Dedifferentiated amniotic fluid mesenchymal stem cell (primary cell): ENCODE data around the gene U2SURP.
A peak's percentile ranks its signal among the peaks of the same experiment; 100 is the strongest.

Experiments used
- DNase-seq: peaks from one replicate; pipeline ENCODE4 v3.0.0-alpha.2; 2016; ENCODE audit errors: extremely low spot score

U2SURP gene

DNA sequence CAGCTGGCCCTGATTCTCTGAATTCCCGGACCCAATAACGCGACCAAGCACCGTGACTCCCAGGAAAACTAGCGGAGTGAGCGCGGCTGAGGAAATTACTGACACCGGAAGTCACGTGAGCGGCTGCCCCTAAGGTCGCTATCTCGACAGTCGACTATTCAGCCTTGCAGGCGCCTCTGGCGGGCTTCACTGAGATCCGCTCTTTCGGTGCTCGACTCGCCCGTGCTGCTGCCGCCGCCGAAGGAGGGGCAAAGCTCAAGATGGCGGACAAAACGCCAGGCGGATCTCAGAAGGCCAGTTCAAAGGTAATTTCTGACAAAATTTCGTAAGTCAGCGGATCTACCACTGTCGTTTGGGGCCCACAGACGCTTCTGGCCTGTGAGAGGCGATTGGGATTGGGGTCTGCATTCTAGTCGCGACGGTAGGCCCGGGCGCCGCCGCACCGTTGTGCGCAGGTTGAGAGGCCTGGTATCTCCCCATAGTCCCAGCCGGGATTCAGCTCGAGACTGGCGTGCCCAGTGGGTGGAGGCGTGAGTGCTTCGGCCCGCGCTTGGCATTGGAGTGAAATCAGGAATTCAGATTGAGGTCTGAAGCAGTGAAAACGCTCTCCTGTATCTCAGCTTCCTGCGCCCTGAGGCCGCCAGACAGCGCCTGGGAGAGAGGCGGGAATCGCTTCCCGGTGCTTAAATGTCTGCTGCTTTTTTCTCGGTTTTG, at the start of gene U2SURP:
Gene U2SURP (plus strand): TSS at position 202 of the 714 bp plus-strand sequence. CDS start 59 bp downstream, at position 261.
- DNase-seq: peak; percentile 100

GRCh38 chr3:142951794-142952193, 49.6 kb upstream of the U2SURP start:
- no peak for DNase-seq

DNA sequence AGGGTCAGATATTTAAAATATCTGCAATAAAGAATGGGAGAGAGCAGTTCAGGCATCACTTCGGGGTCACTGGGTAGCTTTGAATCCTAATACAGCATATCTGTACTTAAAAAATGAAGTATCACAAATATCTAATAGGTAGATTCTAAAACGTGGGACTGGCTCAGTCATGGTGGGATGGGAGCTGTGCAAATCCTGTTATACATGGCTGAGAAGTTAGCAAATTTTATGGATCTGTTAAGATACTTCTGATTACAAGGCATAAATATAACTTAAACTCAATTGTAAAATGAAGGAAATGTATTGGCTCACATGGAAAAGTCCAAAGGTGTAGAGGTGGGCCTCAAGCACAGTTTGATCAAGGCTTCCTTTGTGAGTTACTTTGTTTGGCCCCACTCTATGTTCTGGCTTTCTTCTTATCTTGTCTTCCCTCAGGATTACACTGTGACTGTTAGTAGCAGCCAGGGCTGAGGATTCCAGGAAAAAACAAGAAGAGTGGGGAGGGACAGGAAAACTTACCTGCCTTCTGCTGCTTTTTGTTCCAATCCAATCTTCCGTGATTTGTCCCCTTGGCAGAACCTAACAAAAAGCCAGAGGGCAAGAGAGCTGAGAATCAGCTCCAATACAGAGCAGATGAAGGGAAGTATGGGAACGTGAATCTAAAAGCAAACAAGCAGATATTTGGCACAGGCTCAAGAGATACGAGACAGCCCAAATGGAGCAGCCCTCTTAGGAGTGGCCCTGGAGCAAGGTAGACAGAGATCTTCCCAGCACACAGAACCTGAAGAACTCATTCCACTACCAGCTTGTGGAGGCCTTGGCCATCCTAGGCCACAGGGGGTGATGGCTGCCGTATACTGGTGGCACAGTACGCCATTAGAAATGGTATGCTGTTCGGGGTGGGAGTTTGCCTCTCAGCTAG, 48.8 kb upstream of the U2SURP start:
- no peak for DNase-seq

GRCh38 chr3:142953443-142953842, 47.9 kb upstream of the U2SURP start:
- no peak for DNase-seq

GRCh38 chr3:142958707-142959106, 42.7 kb upstream of the U2SURP start:
- DNase-seq: no peak

GRCh38 chr3:142960322-142960850, 41.0 kb upstream of the U2SURP start:
- DNase-seq: no peak

- DNase-seq: no peak
These were observed 39.8 kb upstream of the U2SURP start for GRCh38 chr3:142961539-142961938.

DNA sequence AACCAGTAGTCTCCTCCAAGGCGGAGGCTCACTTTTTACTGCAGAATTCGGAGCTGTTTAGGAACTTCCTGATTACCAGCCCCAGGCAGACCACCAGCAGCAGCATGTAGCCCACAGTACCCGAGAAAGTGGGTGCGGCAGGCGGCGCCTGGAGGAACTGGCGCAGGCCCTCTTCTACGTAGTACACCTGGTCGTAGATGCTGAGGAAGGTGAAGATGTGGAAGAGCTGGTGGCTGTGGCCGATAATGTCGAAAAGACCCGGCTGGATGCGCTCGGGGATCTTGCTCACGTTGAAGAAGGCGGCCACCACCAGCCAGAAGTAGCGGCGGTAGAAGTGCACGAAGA, 39.2 kb upstream of the U2SURP start:
- DNase-seq: no peak

DNA sequence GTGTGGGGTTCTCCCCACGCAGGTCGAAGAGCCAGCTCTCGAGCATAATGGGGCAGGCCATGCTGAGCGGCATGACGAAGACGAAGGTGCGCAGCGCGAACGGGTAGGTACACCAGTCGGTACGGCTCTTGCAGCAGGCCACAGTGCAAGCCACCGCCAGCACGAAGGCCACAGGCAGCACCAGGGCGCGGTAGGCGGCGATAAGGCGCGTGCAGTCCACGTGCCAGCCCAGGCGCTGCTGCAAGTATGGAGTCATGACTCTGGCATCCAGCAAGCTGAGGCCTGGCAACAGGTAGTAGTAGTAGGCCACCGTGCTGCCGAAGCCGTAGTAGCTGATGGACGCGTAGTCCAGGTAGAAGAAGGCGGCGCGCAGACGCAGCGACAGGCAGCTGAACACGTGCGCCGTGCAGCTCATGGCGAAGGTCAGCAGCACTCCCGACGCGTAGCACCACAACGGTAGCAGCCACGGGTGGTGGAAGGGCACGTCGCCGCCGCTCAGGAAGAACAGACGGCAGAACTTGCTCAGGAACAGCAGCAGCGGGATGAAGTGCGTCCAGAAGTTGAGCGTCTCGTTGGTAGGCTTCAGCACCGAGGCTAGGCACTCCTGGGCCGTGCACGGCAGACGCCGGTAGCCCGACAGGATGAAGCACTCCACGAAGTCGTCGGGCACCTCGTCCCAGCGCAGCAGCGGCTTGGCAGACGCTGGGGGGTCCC, 38.7 kb upstream of the U2SURP start:
- DNase-seq: no peak

- no peak for DNase-seq
These were observed 38.2 kb upstream of the U2SURP start for GRCh38 chr3:142963234-142963515.

GRCh38 chr3:142963516-142964448, 37.6 kb upstream of the U2SURP start, which contains the start of gene PAQR9:
Gene PAQR9, minus strand, starts transcription at chr3:142963674. Its CDS starts 338 bp downstream, at chr3:142963336.
- no peak for DNase-seq

DNA sequence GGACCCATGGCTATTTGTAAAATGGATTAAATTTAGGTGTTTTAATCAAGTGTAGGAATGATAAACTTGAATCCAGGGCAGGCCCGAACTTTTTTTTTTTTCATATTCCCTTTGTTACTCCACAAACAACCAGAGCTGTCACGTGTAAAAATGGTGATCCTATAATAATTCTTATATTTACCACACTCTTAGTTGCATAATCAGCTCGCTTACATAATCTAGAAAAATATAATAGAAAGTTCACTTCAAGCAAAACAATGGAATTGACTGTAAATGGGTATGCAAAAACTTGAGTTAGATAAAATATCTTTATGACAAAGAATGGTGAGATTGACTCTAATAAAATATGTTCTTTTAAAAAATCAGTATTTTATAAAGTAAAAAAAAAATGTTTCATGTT, 35.8 kb upstream of the U2SURP start:
- DNase-seq: no peak

DNA sequence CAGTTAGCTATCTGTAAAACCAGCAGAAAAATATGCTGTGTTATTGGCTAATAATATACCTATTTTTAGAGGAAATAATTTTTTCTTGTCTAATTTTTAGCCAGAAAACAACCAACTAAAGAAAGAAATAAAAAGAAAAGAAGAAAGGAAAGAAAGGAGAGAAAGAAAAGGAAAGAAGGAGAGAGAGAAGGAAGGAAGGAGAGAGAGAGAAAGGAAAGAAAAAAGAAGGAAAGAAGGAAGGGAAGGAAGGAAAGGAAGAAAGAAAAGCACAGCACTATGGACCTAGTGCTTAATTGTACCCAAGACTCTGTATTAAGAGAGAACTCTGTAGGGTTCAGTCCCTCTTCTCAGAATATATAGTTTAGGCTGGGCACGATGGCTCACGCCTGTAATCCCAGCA, 34.6 kb upstream of the U2SURP start:
- DNase-seq: no peak

DNA sequence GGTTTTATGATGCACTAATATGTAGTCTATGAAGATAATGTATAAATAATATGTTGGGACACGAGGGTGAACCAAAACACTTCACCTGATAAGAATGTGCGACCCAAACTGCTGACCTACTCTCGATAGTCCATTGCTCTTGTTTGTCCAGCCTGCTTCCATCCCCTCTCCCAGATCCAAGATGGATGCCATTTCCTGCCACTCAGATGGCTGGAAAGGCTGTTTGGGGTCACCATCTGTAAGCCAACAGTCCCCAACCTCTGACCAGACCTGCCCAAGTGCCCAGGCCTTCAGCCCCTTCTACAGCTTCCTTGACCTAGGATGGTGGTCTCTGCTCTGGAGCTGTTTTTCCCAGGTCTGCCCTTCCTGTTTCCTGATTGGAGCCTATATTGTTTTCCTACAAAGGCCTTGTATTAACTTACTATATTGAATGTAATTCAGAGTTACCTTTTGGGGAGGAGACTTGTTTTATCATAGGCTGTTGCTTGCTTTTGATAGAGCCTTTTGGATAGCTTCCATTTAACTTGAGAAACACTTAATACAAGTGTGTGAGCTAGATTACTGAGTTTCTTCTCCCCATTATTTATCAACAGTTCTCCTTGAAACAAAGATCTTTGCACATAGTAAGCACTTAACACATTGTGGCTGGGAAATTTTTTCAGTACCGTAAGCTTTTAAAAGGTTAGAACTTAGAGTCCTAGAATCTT, 32.9 kb upstream of the U2SURP start:
- no peak for DNase-seq

GRCh38 chr3:142971431-142971830, 29.9 kb upstream of the U2SURP start:
- DNase-seq: no peak

GRCh38 chr3:142972092-142972753, 29.1 kb upstream of the U2SURP start:
- DNase-seq: no peak

DNA sequence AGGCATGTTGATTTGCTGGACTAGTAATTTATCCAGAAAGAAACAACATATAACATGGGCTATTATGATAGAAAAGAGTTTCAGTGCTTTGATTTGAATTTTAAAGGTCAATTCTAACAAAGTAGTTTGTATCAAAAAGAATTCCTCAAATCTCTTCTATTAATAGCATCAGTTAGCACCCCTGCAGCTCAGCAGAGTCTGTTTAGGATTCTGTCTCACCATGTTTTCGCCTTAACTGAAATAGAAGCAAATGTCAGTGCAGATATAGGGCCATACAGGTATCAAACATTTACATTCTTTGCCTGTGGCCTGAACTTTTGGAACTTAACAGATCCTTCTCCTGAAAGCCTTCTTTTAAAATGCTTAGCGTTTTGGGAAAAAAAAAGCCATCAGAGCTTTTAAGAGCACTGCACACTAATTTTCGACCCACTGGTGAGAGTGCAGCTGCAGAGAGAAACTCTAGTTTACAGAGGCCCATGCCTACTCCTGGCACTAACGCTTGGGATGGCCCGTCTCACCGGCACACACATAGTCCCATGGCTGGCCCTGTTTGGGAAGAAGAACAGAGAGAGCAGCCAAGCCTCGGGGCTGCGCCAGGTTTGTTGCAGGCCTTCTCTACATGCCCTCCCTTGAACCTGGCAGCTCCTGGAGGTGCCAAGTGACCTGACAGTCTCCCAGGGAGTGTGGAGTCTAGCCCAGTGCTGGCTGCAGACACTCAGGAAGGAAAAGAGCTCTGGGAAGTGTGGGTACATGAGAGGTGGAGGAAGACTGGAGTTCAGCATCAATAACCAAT, 28.0 kb upstream of the U2SURP start:
- DNase-seq: no peak

GRCh38 chr3:142975316-142975995, 25.9 kb upstream of the U2SURP start:
- DNase-seq: no peak
